ENCODE results near the gene GPR62.
A peak's percentile ranks its signal among the peaks of the same experiment; 100 is the strongest.

GPR62 gene

DNA sequence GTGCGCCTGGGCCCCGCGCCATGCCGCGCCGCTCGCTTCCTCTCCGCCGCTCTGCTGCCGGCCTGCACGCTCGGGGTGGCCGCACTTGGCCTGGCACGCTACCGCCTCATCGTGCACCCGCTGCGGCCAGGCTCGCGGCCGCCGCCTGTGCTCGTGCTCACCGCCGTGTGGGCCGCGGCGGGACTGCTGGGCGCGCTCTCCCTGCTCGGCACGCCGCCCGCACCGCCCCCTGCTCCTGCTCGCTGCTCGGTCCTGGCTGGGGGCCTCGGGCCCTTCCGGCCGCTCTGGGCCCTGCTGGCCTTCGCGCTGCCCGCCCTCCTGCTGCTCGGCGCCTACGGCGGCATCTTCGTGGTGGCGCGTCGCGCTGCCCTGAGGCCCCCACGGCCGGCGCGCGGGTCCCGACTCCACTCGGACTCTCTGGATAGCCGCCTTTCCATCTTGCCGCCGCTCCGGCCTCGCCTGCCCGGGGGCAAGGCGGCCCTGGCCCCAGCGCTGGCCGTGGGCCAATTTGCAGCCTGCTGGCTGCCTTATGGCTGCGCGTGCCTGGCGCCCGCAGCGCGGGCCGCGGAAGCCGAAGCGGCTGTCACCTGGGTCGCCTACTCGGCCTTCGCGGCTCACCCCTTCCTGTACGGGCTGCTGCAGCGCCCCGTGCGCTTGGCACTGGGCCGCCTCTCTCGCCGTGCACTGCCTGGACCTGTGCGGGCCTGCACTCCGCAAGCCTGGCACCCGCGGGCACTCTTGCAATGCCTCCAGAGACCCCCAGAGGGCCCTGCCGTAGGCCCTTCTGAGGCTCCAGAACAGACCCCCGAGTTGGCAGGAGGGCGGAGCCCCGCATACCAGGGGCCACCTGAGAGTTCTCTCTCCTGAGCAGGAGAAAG, 951 bp downstream of the GPR62 start:
- peak; percentile 66 for DNase-seq (ENCODE audit: low spot score)

DNA sequence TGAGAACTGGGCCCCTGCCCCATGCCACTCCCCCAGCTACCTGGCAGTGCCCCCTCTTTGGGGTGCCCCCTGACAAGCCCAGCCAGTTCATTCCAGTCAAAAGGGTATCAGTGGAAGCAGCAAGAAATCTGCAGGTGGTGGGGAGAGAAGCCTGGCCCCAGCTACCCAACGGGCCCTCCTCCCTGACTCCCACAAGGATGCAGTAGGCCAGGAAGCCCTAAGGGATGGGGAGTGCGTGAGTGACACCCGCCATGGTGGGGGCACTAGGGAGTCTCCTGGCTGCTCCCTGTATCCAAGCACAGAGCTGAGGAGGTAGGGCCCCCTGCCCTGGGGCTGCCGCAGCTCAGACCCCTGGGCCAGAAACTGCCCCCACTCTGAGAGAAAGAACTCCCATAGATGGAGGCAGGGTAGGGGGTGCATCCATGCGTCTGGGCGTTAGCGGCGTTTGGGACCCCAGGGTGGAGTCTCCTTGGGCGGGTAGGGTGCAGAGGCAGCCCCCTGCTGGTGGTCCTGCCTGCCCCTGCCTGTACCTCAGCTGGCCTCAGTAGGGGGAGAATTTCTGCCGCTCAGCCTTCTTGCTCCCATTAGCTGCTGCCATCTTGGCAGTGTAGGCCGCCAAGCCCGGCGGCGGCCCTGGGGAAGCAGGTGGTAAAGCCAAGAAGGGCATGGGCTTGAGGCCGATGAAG, 2.5 kb downstream of the GPR62 start:
- DNase-seq (ENCODE audit: low spot score) = no peak

DNA sequence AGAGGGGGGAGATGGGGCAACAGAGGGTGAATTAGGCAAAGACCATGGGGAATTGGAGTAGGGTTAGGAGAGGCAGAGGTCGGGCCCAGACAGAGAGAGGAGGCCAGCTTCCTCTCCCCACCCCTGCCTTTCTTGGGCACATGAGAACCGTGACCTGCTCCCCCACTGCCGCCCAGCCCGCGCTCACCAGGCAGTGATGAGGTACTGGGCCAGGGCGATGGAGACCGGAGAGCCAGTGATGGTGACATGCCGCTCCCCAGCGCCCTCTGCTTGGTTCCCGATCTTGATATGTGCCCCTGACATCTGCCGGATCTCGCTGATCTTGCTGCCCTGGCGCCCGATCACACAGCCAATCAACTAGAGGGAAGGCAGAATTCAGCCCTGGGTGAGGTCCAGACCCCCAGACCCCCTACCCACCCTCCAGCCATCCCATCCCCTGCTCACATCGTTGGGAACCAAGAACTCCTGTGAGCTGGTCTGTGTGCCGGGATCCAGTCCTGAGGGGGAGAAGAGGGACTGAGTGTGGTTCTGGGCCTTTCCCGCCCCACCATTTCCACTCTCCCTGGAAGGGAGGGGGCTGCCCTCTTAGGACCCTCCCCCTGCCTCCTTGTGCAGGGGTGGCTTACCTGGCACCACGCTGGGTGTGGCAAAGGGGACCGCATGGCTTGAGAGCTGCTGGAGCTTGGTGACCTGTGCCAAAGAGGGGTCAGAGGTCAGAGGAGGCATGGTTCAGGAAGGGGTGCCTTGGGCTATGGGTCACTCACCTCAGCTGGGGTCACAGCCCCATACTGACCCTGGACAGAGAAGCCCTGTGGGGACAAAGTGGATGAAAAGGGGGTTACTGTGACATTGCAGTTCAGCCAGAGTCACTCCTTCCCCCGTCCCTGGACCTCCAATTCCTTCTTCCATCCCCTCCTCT, 3.7 kb downstream of the GPR62 start:
- no peak for DNase-seq (ENCODE audit: low spot score)

DNA sequence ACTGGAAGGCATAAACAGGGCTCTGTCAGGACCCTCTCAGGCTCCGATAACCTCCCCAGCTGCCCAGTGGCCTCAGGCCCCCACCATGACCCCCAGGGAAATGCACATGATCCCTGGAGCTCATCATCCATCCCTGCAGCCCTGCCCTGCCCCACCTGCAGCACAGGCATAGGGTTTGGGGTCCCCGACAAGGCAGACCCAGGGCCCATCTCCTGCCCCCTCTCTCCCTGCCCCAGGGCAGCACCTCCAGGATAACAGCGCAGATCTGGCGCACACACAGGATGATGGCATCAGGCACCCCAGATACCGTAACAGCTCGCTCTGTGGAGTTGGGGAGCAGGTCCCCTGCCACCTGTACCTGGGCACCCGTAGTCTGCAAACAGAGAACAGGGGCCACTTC, 4.5 kb downstream of the GPR62 start:
- no peak for DNase-seq (ENCODE audit: low spot score)

- DNase-seq (ENCODE audit: low spot score) = no peak
Observed at GRCh38 chr3:51960386-51960785, 5.2 kb downstream of the GPR62 start.

DNA sequence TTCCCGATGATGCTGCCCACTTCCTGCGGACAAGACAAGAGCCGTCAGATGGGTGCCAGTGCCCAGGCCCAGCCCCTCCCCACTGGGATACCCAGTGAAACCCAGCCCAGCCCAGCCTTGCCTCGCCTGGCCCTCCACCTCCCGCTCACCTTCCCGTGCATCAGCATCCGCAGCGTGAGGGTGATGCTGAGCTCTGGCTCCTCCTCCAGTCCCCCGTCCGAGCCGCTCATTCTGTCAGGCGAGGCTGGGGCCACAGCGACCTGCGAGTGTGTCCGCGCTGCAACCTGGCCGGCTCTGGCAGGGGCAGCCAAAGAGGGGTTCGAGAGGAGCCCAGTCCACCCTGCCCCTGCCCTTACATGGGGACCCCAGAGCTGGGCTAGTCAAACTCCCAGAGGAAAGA, 5.8 kb downstream of the GPR62 start:
- DNase-seq (ENCODE audit: low spot score) = no peak

DNA sequence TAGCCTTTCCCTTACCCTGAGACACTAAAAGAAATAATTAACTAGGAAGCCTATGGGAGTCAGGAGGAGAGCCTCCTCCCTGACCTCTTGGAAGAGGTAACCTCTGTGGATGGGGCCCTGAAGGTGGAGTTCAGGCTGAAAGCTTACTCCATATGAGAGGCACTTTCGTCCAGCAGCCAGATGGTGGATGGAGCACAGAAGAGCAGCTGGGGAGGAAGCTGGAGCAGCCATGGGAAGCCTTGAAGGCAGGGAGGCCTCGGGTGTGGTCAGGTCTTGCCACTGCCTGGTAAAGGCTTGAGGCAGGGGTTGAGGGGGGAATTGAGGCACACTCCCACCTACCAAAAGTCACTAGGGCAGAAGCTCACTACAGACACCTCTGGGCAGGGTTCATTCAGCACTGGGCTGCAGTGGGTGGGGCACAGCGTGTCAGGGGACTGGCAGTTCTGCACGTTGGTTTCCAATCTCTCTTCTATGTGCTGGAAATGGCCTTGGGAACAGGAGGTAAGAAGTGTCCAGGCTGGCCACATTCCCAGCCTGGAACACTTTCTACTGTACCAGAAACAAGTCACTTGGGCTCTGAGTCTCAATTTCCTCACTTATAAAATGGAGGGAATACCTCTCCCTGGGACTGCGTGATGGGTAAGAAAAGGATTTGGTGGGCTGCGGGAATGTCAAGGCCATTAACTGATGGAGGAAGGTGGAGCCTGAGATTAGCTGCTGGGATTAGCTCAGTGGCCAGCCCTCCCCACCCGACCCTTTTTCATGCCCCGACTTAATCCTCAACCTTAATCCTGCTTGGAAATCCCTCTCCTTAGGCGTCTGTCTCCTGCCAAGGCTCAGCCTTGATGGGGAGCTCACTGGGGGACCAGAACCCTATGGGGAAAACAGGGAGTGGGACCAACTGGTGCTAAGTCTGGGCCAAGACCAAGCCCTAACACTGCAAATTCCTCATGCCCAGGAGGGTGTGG, 6.7 kb downstream of the GPR62 start:
- no peak for DNase-seq (ENCODE audit: low spot score)

- DNase-seq (ENCODE audit: low spot score) = no peak
Observed at GRCh38 chr3:51962854-51963530, 7.8 kb downstream of the GPR62 start.

- no peak for DNase-seq (ENCODE audit: low spot score)
Observed at GRCh38 chr3:51963951-51964451, 8.8 kb downstream of the GPR62 start.

DNA sequence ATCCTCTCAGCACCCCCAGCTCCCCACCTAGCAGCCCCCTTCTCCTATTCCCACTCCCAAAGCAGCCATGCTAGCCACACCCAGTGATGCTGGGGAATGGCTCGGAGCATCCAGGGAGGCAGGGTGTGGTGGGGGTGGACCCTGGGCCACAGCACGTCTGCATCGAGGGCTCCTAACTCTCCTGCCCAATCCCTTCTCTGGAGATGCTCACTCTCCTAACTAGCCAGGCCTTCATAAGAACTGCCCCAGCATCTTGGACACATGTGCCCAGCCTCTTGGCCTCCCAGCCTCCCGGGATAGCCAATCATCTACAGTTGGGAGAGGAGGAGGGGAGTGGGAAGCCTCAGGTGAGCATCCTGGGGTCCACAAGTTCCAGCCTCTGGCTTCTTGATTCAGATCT, 9.3 kb downstream of the GPR62 start:
- no peak for DNase-seq (ENCODE audit: low spot score)

- no peak for DNase-seq (ENCODE audit: low spot score)
Observed at GRCh38 chr3:51966016-51966415, 10.8 kb downstream of the GPR62 start.

DNA sequence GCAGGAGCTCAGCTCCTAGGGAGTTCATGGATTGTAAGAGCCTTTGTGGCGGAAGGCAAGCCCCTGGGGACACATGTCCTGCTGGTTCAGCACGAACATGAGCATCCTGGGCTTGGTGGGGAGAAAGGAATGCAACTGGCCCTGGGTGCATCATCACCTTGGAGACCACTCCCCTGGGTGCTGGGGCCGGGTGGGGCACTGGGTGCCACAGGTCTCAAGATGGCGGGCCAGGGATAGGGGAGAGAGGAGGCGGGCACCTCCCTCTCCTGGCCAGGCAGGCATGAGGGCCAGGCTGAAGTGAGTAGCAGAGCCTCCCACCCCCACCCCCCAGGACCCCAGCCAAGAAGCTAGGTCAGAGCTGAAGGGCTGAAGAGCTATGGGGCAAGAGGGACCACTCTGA, 11.3 kb downstream of the GPR62 start:
- no peak for DNase-seq (ENCODE audit: low spot score)

- no peak for DNase-seq (ENCODE audit: low spot score)
Observed at GRCh38 chr3:51966922-51967383, 11.8 kb downstream of the GPR62 start.

- peak; percentile 90 for DNase-seq (ENCODE audit: low spot score)
Observed at GRCh38 chr3:51967384-51968169, 12.4 kb downstream of the GPR62 start, which contains the start of gene PCBP4. PCBP4 (minus strand) TSS chr3:51967454; CDS start chr3:51961240, 6,214 bp downstream.

DNA sequence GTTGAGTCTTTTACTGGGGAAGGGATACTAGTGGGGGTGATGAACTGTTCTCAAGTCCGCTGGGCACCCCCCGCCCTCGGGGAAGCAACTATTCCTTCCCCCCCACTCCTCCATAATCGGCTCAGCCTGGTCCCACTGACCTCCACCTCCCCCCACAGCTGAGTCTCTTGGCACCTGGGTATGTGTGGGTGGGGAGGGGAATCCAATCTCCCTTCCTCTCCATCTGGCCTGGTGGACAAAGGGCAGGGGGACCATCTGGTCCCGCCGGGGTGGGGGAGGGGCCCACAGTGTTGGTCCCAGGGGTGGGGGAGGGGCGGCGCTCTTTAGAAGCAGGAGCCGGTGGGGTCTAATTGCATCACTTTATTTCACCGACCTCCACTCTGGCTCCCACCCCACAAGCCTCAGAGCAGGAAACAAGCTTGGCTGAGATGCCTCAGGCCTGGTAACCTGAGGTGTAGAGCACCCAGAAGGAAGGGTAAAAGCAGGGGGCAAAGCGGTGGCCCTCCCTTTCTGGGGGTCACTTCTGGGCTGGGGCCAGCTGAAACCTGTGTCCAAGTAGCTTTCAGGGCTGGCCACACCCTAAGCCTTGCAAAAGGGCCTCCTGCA, 13.1 kb downstream of the GPR62 start:
- no peak for DNase-seq (ENCODE audit: low spot score)

GRCh38 chr3:51968883-51969678, 13.9 kb downstream of the GPR62 start:
- DNase-seq (ENCODE audit: low spot score) = no peak

DNA sequence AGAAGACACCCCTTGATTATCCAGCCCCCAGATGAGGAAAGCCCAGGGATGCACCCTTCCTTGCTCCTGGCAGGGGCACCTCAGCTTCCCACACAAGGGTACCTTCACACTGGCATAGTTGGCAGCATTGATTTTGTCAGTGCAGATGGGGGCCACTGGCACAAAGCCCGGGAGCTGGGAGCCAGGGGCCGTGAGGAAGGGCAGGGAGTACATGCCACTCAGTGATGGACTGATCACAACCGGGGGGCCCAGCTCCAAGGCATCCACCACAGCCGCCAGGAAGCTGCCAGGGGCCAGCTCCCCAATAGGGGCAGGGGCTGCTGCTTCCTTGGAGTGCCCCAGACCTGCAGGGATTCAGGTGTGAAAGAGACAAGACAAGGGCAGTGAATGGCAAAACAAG, 14.7 kb downstream of the GPR62 start:
- no peak for DNase-seq (ENCODE audit: low spot score)
